ENCODE measurements around the gene AHNAK. TPM values are rescaled to one million over a fixed set of nuclear protein-coding genes. Genes with fewer than 3 reads are reported as not detected.
"Not testable (repeated sequence)": the region's sequence is repeated elsewhere in the genome, so short reads cannot be mapped to it uniquely, and the experiment has no call there.

AHNAK gene
- total and polyA plus RNA-seq, 2 experiments from 2014 or later = 167 to 548 TPM

- H3K27ac ChIP-seq = peak overlapping the region; percentile 66
- WGBS, 2 experiments (ENCODE audit: low coverage in 1 of 2, low lambda C conversion rate in 2 of 2, missing lambda C conversion rate in 2 of 2) = 1 to 2% methylated on average over 33 of the region's 33 CpGs
- H3K36me3 ChIP-seq (ENCODE audit: low read depth) = peaks cover 39% of the 10 kb centered on the region
- no peaks in the 10 kb centered on the region for H3K9me2 ChIP-seq (ENCODE audit: insufficient read depth)
- H3F3A ChIP-seq (ENCODE audit: insufficient read depth) = peaks cover 22% of the 10 kb centered on the region
- peak overlapping the region; percentile 91 for H3K9ac ChIP-seq
- DNase-seq = peak; percentile 65
- peaks cover 22% of the 10 kb centered on the region for H3K4me1 ChIP-seq (ENCODE audit: insufficient read depth)
- no peak for TF ChIP-seq EZH2 (IDR thresholded peaks at IDR 0.05; ENCODE audit: insufficient read depth, poor library complexity, severe bottlenecking)
- no peak for TF ChIP-seq EZH2phosphoT487 (IDR thresholded peaks at IDR 0.05; ENCODE audit: insufficient read depth, low read depth)
- peaks cover 88% of the 10 kb centered on the region for H3K79me2 ChIP-seq (ENCODE audit: insufficient read depth)
- peak overlapping the region; percentile 94 for H3K4me3 ChIP-seq
- H3K4me2 ChIP-seq (ENCODE audit: unreplicated experiment) = peak overlapping the region; percentile 95
- H3K27me3 ChIP-seq (replicated peaks; ENCODE audit: insufficient read depth) = no peaks in the 10 kb centered on the region
- no peaks in the 10 kb centered on the region for H4K20me1 ChIP-seq (ENCODE audit: insufficient read depth)
- no peaks in the 10 kb centered on the region for H3K9me3 ChIP-seq (ENCODE audit: low read depth)
- peak overlapping the region; percentile 86 for H2AFZ ChIP-seq
- in situ Hi-C loops (cut with MboI) = no loop called here
These were observed 26.5 kb upstream of the AHNAK start for GRCh38 chr11:62573006-62573591.

DNA sequence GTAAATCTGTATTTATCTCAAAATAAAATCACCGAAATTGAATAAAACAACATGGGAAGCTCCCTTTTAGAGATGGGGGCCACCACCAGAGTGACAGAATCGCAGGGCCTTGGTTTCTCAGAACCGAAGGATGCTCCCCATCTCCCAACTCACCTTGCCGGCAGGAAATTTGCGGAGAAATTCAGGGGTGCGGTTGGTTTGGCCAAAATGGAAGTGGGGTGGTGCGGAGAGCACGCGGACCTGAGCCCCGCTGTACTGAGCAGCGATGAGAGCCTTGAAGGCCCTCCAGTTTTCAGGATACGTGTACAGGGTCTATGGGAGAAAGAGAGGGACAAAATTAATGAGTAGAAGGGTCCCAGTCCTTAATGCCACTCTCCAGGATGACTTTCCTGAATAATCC, 25.8 kb upstream of the AHNAK start:
- peak overlapping the region; percentile 91 for H3K9ac ChIP-seq
- no peaks in the 10 kb centered on the region for H4K20me1 ChIP-seq (ENCODE audit: insufficient read depth)
- no peaks in the 10 kb centered on the region for H3K27me3 ChIP-seq (replicated peaks; ENCODE audit: insufficient read depth)
- H3K4me3 ChIP-seq = peak overlapping the region; percentile 94
- H3F3A ChIP-seq (ENCODE audit: insufficient read depth) = peaks cover 26% of the 10 kb centered on the region
- peak overlapping the region; percentile 66; the same call in 1 of the 2 replicates for H3K27ac ChIP-seq
- peaks cover 95% of the 10 kb centered on the region for H3K79me2 ChIP-seq (ENCODE audit: insufficient read depth)
- H2AFZ ChIP-seq = no peak overlapping the region
- peak overlapping the region; percentile 95 for H3K4me2 ChIP-seq (ENCODE audit: unreplicated experiment)
- 79 to 83% methylated on average over 12 of the region's 12 CpGs for WGBS, 2 experiments (ENCODE audit: low coverage in 1 of 2, low lambda C conversion rate in 2 of 2, missing lambda C conversion rate in 2 of 2)
- no peaks in the 10 kb centered on the region for H3K9me2 ChIP-seq (ENCODE audit: insufficient read depth)
- H3K4me1 ChIP-seq (ENCODE audit: insufficient read depth) = peaks cover 22% of the 10 kb centered on the region
- no peaks in the 10 kb centered on the region for H3K9me3 ChIP-seq (ENCODE audit: low read depth)
- H3K36me3 ChIP-seq (ENCODE audit: low read depth) = peaks cover 40% of the 10 kb centered on the region
- in situ Hi-C loops (cut with MboI) = no loop called here
- TF ChIP-seq EZH2phosphoT487 (IDR thresholded peaks at IDR 0.05; ENCODE audit: insufficient read depth, low read depth) (no peak), EZH2 (IDR thresholded peaks at IDR 0.05; ENCODE audit: insufficient read depth, poor library complexity, severe bottlenecking) (no peak)
- DNase-seq = no peak

- H2AFZ ChIP-seq; DNase-seq; in situ Hi-C loops (cut with MboI); H3K27me3 ChIP-seq (replicated peaks; ENCODE audit: insufficient read depth); H3K9me2 ChIP-seq (ENCODE audit: insufficient read depth); H3K9me3 ChIP-seq (ENCODE audit: low read depth); H4K20me1 ChIP-seq (ENCODE audit: insufficient read depth): not testable (repeated sequence)
- Histone ChIP-seq H3K36me3 (ENCODE audit: low read depth) (peaks cover 48% of the 10 kb centered on the region), H3K9ac (peak overlapping the region; percentile 91; the same call in 1 of the 2 replicates), H3K4me1 (ENCODE audit: insufficient read depth) (peaks cover 22% of the 10 kb centered on the region), H3K27ac (0 out of 2 replicates have a peak overlapping the region, but pooled peaks have one; percentile 2), H3F3A (ENCODE audit: insufficient read depth) (peaks cover 33% of the 10 kb centered on the region), H3K4me2 (ENCODE audit: unreplicated experiment) (peak overlapping the region; percentile 7), H3K79me2 (ENCODE audit: insufficient read depth) (peaks cover 96% of the 10 kb centered on the region), H3K4me3 (peak overlapping the region; percentile 94; the same call in 1 of the 2 replicates)
- WGBS, 2 experiments (ENCODE audit: low coverage in 1 of 2, low lambda C conversion rate in 2 of 2, missing lambda C conversion rate in 2 of 2) = 98% methylated on average over 5 of the region's 5 CpGs
These were observed 24.9 kb upstream of the AHNAK start for GRCh38 chr11:62571493-62571892.

- Histone ChIP-seq H3K4me1 (ENCODE audit: insufficient read depth) (peaks cover 20% of the 10 kb centered on the region), H3K9ac (peak overlapping the region; percentile 91; the same call in 1 of the 2 replicates), H3K36me3 (ENCODE audit: low read depth) (peaks cover 54% of the 10 kb centered on the region), H3F3A (ENCODE audit: insufficient read depth) (peaks cover 39% of the 10 kb centered on the region), H3K79me2 (ENCODE audit: insufficient read depth) (peaks cover 96% of the 10 kb centered on the region)
- H3K27me3 ChIP-seq (replicated peaks; ENCODE audit: insufficient read depth); H3K27ac ChIP-seq; in situ Hi-C loops (cut with MboI); DNase-seq; H3K4me2 ChIP-seq (ENCODE audit: unreplicated experiment); H3K9me3 ChIP-seq (ENCODE audit: low read depth); H3K9me2 ChIP-seq (ENCODE audit: insufficient read depth); H4K20me1 ChIP-seq (ENCODE audit: insufficient read depth); H3K4me3 ChIP-seq; H2AFZ ChIP-seq: not testable (repeated sequence)
- WGBS, 2 experiments (ENCODE audit: low coverage in 1 of 2, low lambda C conversion rate in 2 of 2, missing lambda C conversion rate in 2 of 2) = 91 to 95% methylated on average over 5 of the region's 5 CpGs
These were observed 24.3 kb upstream of the AHNAK start for GRCh38 chr11:62570903-62571302.

- Histone ChIP-seq H3F3A (ENCODE audit: insufficient read depth) (peaks cover 51% of the 10 kb centered on the region), H2AFZ (no peak overlapping the region), H3K9ac (no peak overlapping the region), H3K27ac (0 out of 2 replicates have a peak overlapping the region, but pooled peaks have one; percentile 1), H3K4me3 (no peak overlapping the region), H3K9me3 (ENCODE audit: low read depth) (no peaks in the 10 kb centered on the region), H3K9me2 (ENCODE audit: insufficient read depth) (no peaks in the 10 kb centered on the region), H3K4me2 (ENCODE audit: unreplicated experiment) (no peak overlapping the region), H3K4me1 (ENCODE audit: insufficient read depth) (peaks cover 16% of the 10 kb centered on the region; the same call in 1 of the 2 replicates), H4K20me1 (ENCODE audit: insufficient read depth) (no peaks in the 10 kb centered on the region), H3K79me2 (ENCODE audit: insufficient read depth) (peaks cover 96% of the 10 kb centered on the region), H3K27me3 (replicated peaks; ENCODE audit: insufficient read depth) (no peaks in the 10 kb centered on the region), H3K36me3 (ENCODE audit: low read depth) (peaks cover 66% of the 10 kb centered on the region)
- DNase-seq = no peak
- WGBS, 2 experiments (ENCODE audit: low coverage in 1 of 2, low lambda C conversion rate in 2 of 2, missing lambda C conversion rate in 2 of 2) = 96 to 100% methylated on average over 1 of the region's 1 CpG
- no peak for TF ChIP-seq EZH2 (IDR thresholded peaks at IDR 0.05; ENCODE audit: insufficient read depth, poor library complexity, severe bottlenecking)
- TF ChIP-seq EZH2phosphoT487 (IDR thresholded peaks at IDR 0.05; ENCODE audit: insufficient read depth, low read depth) = no peak
- in situ Hi-C loops (cut with MboI) = no loop called here
These were observed 23.0 kb upstream of the AHNAK start for GRCh38 chr11:62569611-62570010.
